Endodermal cell (in vitro differentiated cells): Measurements from ENCODE around the gene MTMR12. TPM values are rescaled to one million over a fixed set of nuclear protein-coding genes. Genes with fewer than 3 reads are reported as not detected.

ENCODE experiments used
- DNase-seq: peaks from one replicate; pipeline ENCODE4 v3.0.0-alpha.2; 2017
- H3K27ac ChIP-seq: 2 replicates; pipeline ENCODE4 v1.5.1; 2013; ENCODE audit warnings: mild to moderate bottlenecking, low read depth, low read length, moderate library complexity
- H3K27me3 ChIP-seq: 2 replicates; pipeline ENCODE4 v1.6.1; 2013; ENCODE audit warnings: mild to moderate bottlenecking, low read length, moderate library complexity; ENCODE audit not compliant: insufficient read depth, control insufficient read depth, poor library complexity, severe bottlenecking
- H3K36me3 ChIP-seq: 2 replicates; pipeline ENCODE4 v1.7.0; 2013; ENCODE audit warnings: mild to moderate bottlenecking, low read length, moderate library complexity; ENCODE audit not compliant: control insufficient read depth, insufficient read depth
- H3K4me1 ChIP-seq: one replicate; pipeline ENCODE4 v1.7.0; 2013; ENCODE audit warnings: low read length; ENCODE audit not compliant: control insufficient read depth, insufficient read depth
- H3K4me3 ChIP-seq: 2 replicates; pipeline ENCODE4 v1.5.1; 2013; ENCODE audit warnings: mild to moderate bottlenecking, low read length, moderate library complexity
- H3K9ac ChIP-seq: 2 replicates; pipeline ENCODE4 v1.6.1; 2013; ENCODE audit warnings: mild to moderate bottlenecking, low read length, moderate library complexity; ENCODE audit not compliant: poor library complexity, severe bottlenecking; ENCODE audit errors: extremely low read depth
- H3K9me3 ChIP-seq: 2 replicates; pipeline ENCODE4 v1.6.1; 2013; ENCODE audit warnings: mild to moderate bottlenecking, low read length, moderate library complexity; ENCODE audit not compliant: control insufficient read depth
- H3K27ac Mint-ChIP-seq: 2 replicates; pipeline ENCODE4 v1.8.0; 2020; ENCODE audit warnings: mixed read lengths
- H3K27me3 Mint-ChIP-seq: 2 replicates; pipeline ENCODE4 v1.8.0; 2021; ENCODE audit warnings: mild to moderate bottlenecking, mixed read lengths; ENCODE audit not compliant: insufficient read depth
- H3K36me3 Mint-ChIP-seq: 2 replicates; pipeline ENCODE4 v1.8.0; 2020; ENCODE audit warnings: low read depth, mixed read lengths
- H3K4me1 Mint-ChIP-seq: 2 replicates; pipeline ENCODE4 v1.8.0; 2020; ENCODE audit warnings: mixed read lengths
- H3K4me3 Mint-ChIP-seq: 2 replicates; pipeline ENCODE4 v1.8.0; 2020; ENCODE audit warnings: mild to moderate bottlenecking, moderate library complexity, mixed read lengths
- H3K9me3 Mint-ChIP-seq: 2 replicates; pipeline ENCODE4 v1.8.0; 2020; ENCODE audit warnings: mild to moderate bottlenecking, mixed read lengths
- WGBS, 2 experiments: methylation state at CpG; one replicate each; pipeline versions ENCODE4 v1.1.5 to v1.1.7; 2013; ENCODE audit warnings: missing lambda C conversion rate in 2 of 2, mixed read lengths in 1 of 2; ENCODE audit not compliant: insufficient coverage in 1 of 2, insufficient read length in 1 of 2; 5-methylcytosine and 5-hydroxymethylcytosine counted together
- total RNA-seq, 2 donors: library from RNA; stranded (reverse); fragmentation: NEBNext Ultra II Directional in 1 of 2; extraction: Animal tissue kit (Norgen Biotek cat#: 25700) in 1 of 2; gene quantifications; 2 replicates in 1 of 2; 3 replicates in 1 of 2; pipeline ENCODE4 v1.2.1, GENCODE V29; 2021
- TF ChIP-seq, protein P1 (sequence below): fragments of 200-600 bp; sonication (generic); conservative IDR thresholded peaks from 2 replicates; pipeline ENCODE4 v1.5.0; 2021; ENCODE audit warnings: antibody characterized with exemption, mild to moderate bottlenecking

Gene MTMR12
- total RNA-seq, 2 donors from 2014 or later, result 32.7 to 33.3 TPM

DNA sequence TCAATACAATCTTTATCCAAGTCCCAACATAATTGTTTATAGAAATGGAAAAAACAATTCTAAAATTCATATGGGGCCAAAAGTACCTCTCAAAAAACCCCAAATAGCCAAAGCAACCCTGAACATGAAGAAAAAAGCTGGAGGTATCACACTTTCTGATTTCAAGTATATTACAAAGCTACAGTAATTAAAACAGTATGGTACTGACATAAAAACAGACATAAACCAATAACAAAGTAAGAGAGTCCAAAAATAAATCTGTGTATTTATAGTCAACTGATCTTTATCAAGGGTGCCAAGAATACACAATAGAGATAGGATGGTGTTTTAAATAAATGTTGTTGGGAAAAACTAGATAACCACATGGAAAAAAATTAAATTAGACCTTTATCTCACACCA lies 125.1 kb downstream of the MTMR12 start:
- no peak overlapping the region for H3K27ac Mint-ChIP-seq
- no peaks in the 10 kb centered on the region for H3K27me3 ChIP-seq
- no peak overlapping the region for H3K9ac ChIP-seq
- TF ChIP-seq, protein P1, sequence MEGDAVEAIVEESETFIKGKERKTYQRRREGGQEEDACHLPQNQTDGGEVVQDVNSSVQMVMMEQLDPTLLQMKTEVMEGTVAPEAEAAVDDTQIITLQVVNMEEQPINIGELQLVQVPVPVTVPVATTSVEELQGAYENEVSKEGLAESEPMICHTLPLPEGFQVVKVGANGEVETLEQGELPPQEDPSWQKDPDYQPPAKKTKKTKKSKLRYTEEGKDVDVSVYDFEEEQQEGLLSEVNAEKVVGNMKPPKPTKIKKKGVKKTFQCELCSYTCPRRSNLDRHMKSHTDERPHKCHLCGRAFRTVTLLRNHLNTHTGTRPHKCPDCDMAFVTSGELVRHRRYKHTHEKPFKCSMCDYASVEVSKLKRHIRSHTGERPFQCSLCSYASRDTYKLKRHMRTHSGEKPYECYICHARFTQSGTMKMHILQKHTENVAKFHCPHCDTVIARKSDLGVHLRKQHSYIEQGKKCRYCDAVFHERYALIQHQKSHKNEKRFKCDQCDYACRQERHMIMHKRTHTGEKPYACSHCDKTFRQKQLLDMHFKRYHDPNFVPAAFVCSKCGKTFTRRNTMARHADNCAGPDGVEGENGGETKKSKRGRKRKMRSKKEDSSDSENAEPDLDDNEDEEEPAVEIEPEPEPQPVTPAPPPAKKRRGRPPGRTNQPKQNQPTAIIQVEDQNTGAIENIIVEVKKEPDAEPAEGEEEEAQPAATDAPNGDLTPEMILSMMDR, result no peak
- no peaks in the 10 kb centered on the region for H3K36me3 ChIP-seq
- H3K4me3 ChIP-seq, result no peak overlapping the region
- H3K9me3 Mint-ChIP-seq, result peaks cover 17% of the 10 kb centered on the region
- no peak overlapping the region for H3K27ac ChIP-seq
- H3K4me3 Mint-ChIP-seq, result no peak overlapping the region
- H3K27me3 Mint-ChIP-seq, result no peaks in the 10 kb centered on the region
- DNase-seq, result no peak
- peaks cover 9% of the 10 kb centered on the region for H3K9me3 ChIP-seq
- H3K36me3 Mint-ChIP-seq, result no peaks in the 10 kb centered on the region
- no peaks in the 10 kb centered on the region for H3K4me1 Mint-ChIP-seq
- H3K4me1 ChIP-seq, result no peaks in the 10 kb centered on the region

DNA sequence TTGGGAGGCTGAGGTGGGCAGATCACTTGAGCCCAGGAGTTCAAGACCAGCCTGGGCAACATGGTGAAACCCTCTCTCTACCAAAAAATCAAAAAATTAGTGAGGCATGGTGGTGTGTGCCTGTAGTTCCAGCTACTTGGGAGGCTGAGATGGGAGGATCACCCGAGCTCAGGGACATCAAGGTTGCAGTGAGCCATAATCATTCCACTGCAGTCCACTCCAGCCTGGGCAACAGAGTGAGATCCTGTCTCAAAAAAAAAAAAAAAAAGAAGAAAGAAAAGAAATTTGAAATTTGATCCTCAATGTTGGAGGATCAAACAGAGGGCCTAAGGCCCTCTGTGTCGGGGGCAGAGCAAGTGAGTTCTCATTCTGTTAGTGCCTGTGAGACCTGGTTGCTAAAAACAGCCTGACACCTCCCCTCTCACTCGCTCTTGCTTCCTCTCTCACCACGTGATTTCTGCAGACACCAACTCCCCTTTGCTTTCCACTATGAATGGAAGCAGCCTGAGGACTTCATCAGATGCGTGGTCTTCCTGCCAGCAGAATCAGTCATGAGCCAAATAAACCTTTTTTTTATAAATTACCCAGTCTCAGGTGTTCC lies 130.2 kb downstream of the MTMR12 start:
- TF ChIP-seq, protein P1, result no peak
- Mint-ChIP-seq H3K27ac (no peak overlapping the region), H3K4me1 (no peaks in the 10 kb centered on the region), H3K27me3 (peaks cover 3% of the 10 kb centered on the region), H3K4me3 (no peak overlapping the region), H3K36me3 (no peaks in the 10 kb centered on the region), H3K9me3 (peaks cover 12% of the 10 kb centered on the region)
- DNase-seq, result no peak
- Histone ChIP-seq H3K27me3 (no peaks in the 10 kb centered on the region), H3K9me3 (peaks cover 4% of the 10 kb centered on the region), H3K4me3 (no peak overlapping the region), H3K27ac (no peak overlapping the region), H3K36me3 (no peaks in the 10 kb centered on the region), H3K9ac (no peak overlapping the region), H3K4me1 (no peaks in the 10 kb centered on the region)
- 79 to 85% methylated on average over 3 to 5 of the region's 5 CpGs for WGBS, 2 experiments

Other genes with a start within 250 kb of the MTMR12 start
- gene GOLPH3, start 138.6 kb downstream of the MTMR12 start, total RNA-seq, result 10 to 100 TPM; 89.4 to 90.7 TPM
- 10 to 100 TPM; 59.1 to 67.9 TPM for gene ZFR, start 131.8 kb upstream of the MTMR12 start, total RNA-seq